Hepatocyte (in vitro differentiated cells): ENCODE data around the gene ULK4. TPM values are rescaled to one million over a fixed set of nuclear protein-coding genes. Genes with fewer than 3 reads are reported as not detected.

Experiments
- DNase-seq: peaks from one replicate; pipeline ENCODE4 v3.0.0-alpha.2; 2016; ENCODE audit warnings: low spot score
- H2AFZ ChIP-seq: fragments of 200-600 bp; sonication (generic); 2 replicates; pipeline ENCODE4 v1.6.0; 2016; ENCODE audit warnings: antibody characterized with exemption, mild to moderate bottlenecking
- H3K27ac ChIP-seq: fragments of 200-600 bp; sonication (generic); 2 replicates; pipeline ENCODE4 v1.5.1; 2016; ENCODE audit warnings: mild to moderate bottlenecking
- H3K27me3 ChIP-seq: fragments of 200-600 bp; sonication (generic); 2 replicates; pipeline ENCODE4 v1.6.1; 2016
- H3K36me3 ChIP-seq: fragments of 200-600 bp; sonication (generic); replicated peaks from 2 replicates; pipeline ENCODE4 v1.5.1; 2016; ENCODE audit warnings: low read depth; ENCODE audit not compliant: insufficient read depth
- H3K4me1 ChIP-seq: fragments of 200-600 bp; sonication (generic); 2 replicates; pipeline ENCODE4 v1.5.1; 2016; ENCODE audit warnings: mild to moderate bottlenecking, moderate library complexity; ENCODE audit not compliant: insufficient read depth
- H3K4me2 ChIP-seq: fragments of 200-600 bp; sonication (generic); 2 replicates; pipeline ENCODE4 v1.6.0; 2016
- H3K4me3 ChIP-seq: fragments of 200-600 bp; sonication (generic); 2 replicates; pipeline ENCODE4 v1.5.1; 2016; ENCODE audit warnings: mild to moderate bottlenecking
- H3K79me2 ChIP-seq: fragments of 200-600 bp; sonication (generic); 2 replicates; pipeline ENCODE4 v1.6.0; 2017; ENCODE audit warnings: mild to moderate bottlenecking
- H3K9me2 ChIP-seq: fragments of 200-600 bp; sonication (generic); replicated peaks from 2 replicates; pipeline ENCODE4 v1.6.0; 2017; ENCODE audit warnings: mild to moderate bottlenecking; ENCODE audit not compliant: insufficient read depth
- H3K9me3 ChIP-seq: fragments of 200-600 bp; sonication (generic); 2 replicates; pipeline ENCODE4 v1.5.1; 2016; ENCODE audit warnings: low read depth, mild to moderate bottlenecking
- H4K20me1 ChIP-seq: fragments of 200-600 bp; sonication (generic); 2 replicates; pipeline ENCODE4 v1.6.0; 2016; ENCODE audit warnings: mild to moderate bottlenecking; ENCODE audit not compliant: insufficient read depth, poor library complexity, severe bottlenecking
- EZH2 ChIP-seq: fragments of 200-600 bp; sonication (generic); IDR thresholded peaks from 2 replicates; pipeline ENCODE4 v1.6.1; 2016; ENCODE audit warnings: antibody characterized with exemption, mild to moderate bottlenecking, borderline replicate concordance
- EZH2phosphoT487 ChIP-seq: fragments of 200-600 bp; sonication (generic); IDR thresholded peaks from one replicate; pipeline ENCODE4 v1.6.1; 2018; ENCODE audit warnings: antibody characterized with exemption, mild to moderate bottlenecking, low read depth, moderate library complexity; ENCODE audit not compliant: unreplicated experiment, severe bottlenecking
- WGBS: methylation state at CpG from one replicate; pipeline ENCODE4 v1.1.6; 2016; ENCODE audit warnings: low lambda C conversion rate; ENCODE audit errors: missing lambda C conversion rate; 5-methylcytosine and 5-hydroxymethylcytosine counted together
- polyA plus RNA-seq: library from polyadenylated mRNA; unstranded; fragments of >200 nt; fragmentation: Nextera tagmentation; extraction: Ambion mirVana; gene quantifications from 2 replicates; pipeline ENCODE4 v1.2.1, GENCODE V29; 2016
- total RNA-seq: library from RNA; depleted of rRNA; stranded (reverse); fragments of >200 nt; gene quantifications from 2 replicates; pipeline ENCODE4 v1.2.3, GENCODE V29; 2014
- TF ChIP-seq, protein P1 (sequence below): fragments of 200-600 bp; sonication (generic); IDR thresholded peaks from 2 replicates; pipeline ENCODE4 v1.5.1; 2016; ENCODE audit warnings: antibody characterized with exemption, mild to moderate bottlenecking; ENCODE audit not compliant: poor library complexity

The ULK4 gene
- total and polyA plus RNA-seq, 2 experiments from 2014 or later = 3.8 to 9.1 TPM

DNA sequence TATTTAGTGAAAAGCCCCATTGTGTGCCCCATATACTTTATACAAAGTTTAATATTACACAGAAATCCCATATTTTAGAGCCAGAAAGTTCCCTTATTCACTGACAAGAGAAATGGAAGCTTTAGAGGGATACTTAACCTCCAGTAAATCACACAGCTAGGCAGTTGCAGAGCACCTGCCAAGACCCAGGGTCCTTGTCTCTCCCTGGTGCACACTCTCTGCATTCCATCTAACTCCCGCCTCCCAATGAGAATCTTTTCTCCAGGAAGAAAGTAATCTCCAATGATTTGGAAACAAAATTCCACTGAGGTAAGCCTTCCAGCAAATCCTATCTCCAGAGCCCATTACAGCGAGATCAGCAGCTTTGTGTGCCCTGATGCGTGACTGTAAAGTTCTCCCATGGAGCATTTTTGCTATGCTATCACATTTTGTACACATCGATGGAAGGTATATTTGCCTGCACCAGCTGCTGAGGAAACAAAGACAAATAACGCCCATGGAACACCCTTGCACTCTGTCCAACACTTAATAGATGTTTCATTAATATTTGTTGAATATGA, 41.4 kb downstream of the ULK4 start:
- Histone ChIP-seq H3K4me1 (no peaks in the 10 kb centered on the region), H3K4me3 (no peak overlapping the region), H3K27ac (no peak overlapping the region), H3K9me2 (no peaks in the 10 kb centered on the region), H3K79me2 (no peaks in the 10 kb centered on the region), H3K27me3 (no peaks in the 10 kb centered on the region), H2AFZ (no peak overlapping the region), H3K36me3 (no peaks in the 10 kb centered on the region), H4K20me1 (no peaks in the 10 kb centered on the region), H3K9me3 (no peaks in the 10 kb centered on the region), H3K4me2 (no peak overlapping the region)
- TF ChIP-seq EZH2 = no peak
- TF ChIP-seq, protein P1, sequence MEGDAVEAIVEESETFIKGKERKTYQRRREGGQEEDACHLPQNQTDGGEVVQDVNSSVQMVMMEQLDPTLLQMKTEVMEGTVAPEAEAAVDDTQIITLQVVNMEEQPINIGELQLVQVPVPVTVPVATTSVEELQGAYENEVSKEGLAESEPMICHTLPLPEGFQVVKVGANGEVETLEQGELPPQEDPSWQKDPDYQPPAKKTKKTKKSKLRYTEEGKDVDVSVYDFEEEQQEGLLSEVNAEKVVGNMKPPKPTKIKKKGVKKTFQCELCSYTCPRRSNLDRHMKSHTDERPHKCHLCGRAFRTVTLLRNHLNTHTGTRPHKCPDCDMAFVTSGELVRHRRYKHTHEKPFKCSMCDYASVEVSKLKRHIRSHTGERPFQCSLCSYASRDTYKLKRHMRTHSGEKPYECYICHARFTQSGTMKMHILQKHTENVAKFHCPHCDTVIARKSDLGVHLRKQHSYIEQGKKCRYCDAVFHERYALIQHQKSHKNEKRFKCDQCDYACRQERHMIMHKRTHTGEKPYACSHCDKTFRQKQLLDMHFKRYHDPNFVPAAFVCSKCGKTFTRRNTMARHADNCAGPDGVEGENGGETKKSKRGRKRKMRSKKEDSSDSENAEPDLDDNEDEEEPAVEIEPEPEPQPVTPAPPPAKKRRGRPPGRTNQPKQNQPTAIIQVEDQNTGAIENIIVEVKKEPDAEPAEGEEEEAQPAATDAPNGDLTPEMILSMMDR = no peak
- TF ChIP-seq EZH2phosphoT487 = no peak
- DNase-seq = no peak
- WGBS = 84% methylated on average over 5 of the region's 5 CpGs

DNA sequence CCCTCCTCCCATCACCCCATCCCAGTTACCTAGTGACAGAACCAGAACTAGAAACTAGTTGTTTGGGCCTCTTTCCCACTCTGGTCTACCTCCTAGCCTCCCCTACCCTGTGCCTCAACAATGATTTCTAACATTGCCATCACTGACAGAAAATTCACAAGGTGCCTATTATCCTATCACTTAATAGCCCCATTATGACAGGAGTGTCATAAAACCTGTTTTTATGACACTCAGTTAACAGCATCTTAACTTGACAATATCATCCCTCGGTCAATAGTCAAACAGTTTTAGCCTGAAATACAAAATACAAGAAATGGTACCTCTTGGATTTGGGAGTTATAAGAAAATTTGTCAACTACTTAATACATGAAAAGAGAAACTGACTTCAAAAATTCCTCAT, 46.5 kb downstream of the ULK4 start:
- H2AFZ ChIP-seq = no peak overlapping the region
- no peaks in the 10 kb centered on the region for H3K27me3 ChIP-seq
- H3K4me2 ChIP-seq = no peak overlapping the region
- no peak for DNase-seq
- no peaks in the 10 kb centered on the region for H3K4me1 ChIP-seq
- H4K20me1 ChIP-seq = no peaks in the 10 kb centered on the region
- H3K4me3 ChIP-seq = no peak overlapping the region
- H3K36me3 ChIP-seq = no peaks in the 10 kb centered on the region
- no peaks in the 10 kb centered on the region for H3K9me2 ChIP-seq
- H3K27ac ChIP-seq = no peak overlapping the region
- TF ChIP-seq EZH2 (no peak), EZH2phosphoT487 (no peak)
- TF ChIP-seq, protein P1 = no peak
- WGBS = 57% methylated on average over 1 of the region's 1 CpG
- H3K79me2 ChIP-seq = no peaks in the 10 kb centered on the region
- no peaks in the 10 kb centered on the region for H3K9me3 ChIP-seq

DNA sequence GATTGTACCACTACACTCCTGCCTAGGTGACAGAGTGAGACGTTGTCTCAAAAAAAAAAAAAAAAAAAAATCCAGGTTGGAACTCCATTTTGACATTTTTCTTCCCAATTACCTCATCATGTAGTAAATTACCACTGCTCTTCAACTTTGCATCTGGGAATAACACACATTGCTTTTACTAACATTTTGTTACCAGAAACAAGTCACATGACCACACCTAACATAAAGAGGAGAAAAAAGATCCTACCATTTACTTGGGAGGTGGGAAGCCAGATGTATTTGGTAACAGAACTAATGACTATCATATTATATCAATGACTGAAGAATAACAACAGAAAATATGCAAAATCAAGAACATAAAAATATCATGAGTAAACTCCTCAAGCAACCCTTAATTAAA, 49.6 kb downstream of the ULK4 start:
- H3K79me2 ChIP-seq = no peaks in the 10 kb centered on the region
- no peak overlapping the region for H3K27ac ChIP-seq
- H4K20me1 ChIP-seq = no peaks in the 10 kb centered on the region
- no peaks in the 10 kb centered on the region for H3K27me3 ChIP-seq
- 92% methylated on average over 1 of the region's 1 CpG for WGBS
- H3K9me3 ChIP-seq = no peaks in the 10 kb centered on the region
- TF ChIP-seq EZH2phosphoT487 (no peak), EZH2 (no peak)
- TF ChIP-seq, protein P1 = no peak
- DNase-seq = no peak
- no peak overlapping the region for H2AFZ ChIP-seq
- H3K9me2 ChIP-seq = no peaks in the 10 kb centered on the region
- H3K4me1 ChIP-seq = no peaks in the 10 kb centered on the region
- no peaks in the 10 kb centered on the region for H3K36me3 ChIP-seq
- no peak overlapping the region for H3K4me2 ChIP-seq
- H3K4me3 ChIP-seq = no peak overlapping the region
